Endothelial cell (in vitro differentiated cells): ENCODE results near the gene GSG1L. TPM values are rescaled to one million over a fixed set of nuclear protein-coding genes. Genes with fewer than 3 reads are reported as not detected.

Experiments
- DNase-seq: peaks from one replicate; pipeline ENCODE4 v3.0.0; 2021; ENCODE audit warnings: low spot score
- H3K27ac Mint-ChIP-seq: one replicate; pipeline ENCODE4 v1.8.0; 2021; ENCODE audit warnings: mixed read lengths, inconsistent platforms; ENCODE audit not compliant: unreplicated experiment
- H3K27me3 Mint-ChIP-seq: one replicate; pipeline ENCODE4 v1.8.0; 2021; ENCODE audit warnings: mild to moderate bottlenecking, moderate library complexity, mixed read lengths, inconsistent platforms; ENCODE audit not compliant: unreplicated experiment
- H3K36me3 Mint-ChIP-seq: one replicate; pipeline ENCODE4 v1.8.0; 2021; ENCODE audit warnings: mild to moderate bottlenecking, low read depth, mixed read lengths, inconsistent platforms; ENCODE audit not compliant: unreplicated experiment
- H3K4me1 Mint-ChIP-seq: one replicate; pipeline ENCODE4 v1.8.0; 2021; ENCODE audit warnings: mild to moderate bottlenecking, mixed read lengths, inconsistent platforms; ENCODE audit not compliant: unreplicated experiment
- H3K4me3 Mint-ChIP-seq: one replicate; pipeline ENCODE4 v1.8.0; 2021; ENCODE audit warnings: mild to moderate bottlenecking, mixed read lengths, inconsistent platforms; ENCODE audit not compliant: unreplicated experiment
- H3K9me3 Mint-ChIP-seq: one replicate; pipeline ENCODE4 v1.8.0; 2021; ENCODE audit warnings: mixed read lengths, inconsistent platforms; ENCODE audit not compliant: unreplicated experiment
- total RNA-seq: library from RNA; stranded (reverse); fragmentation: NEBNext Ultra II Directional; extraction: Animal tissue kit (Norgen Biotek cat#: 25700); gene quantifications from one replicate; pipeline ENCODE4 v1.2.1, GENCODE V29; 2021; ENCODE audit not compliant: unreplicated experiment
- TF ChIP-seq, protein P1 (sequence below): fragments of 200-600 bp; sonication (generic); IDR thresholded peaks from one replicate; pipeline ENCODE4 v1.5.0; 2021; ENCODE audit warnings: antibody characterized with exemption; ENCODE audit not compliant: unreplicated experiment

GSG1L gene
- total RNA-seq, 1 donor from 2014 or later = 0.38 TPM

DNA sequence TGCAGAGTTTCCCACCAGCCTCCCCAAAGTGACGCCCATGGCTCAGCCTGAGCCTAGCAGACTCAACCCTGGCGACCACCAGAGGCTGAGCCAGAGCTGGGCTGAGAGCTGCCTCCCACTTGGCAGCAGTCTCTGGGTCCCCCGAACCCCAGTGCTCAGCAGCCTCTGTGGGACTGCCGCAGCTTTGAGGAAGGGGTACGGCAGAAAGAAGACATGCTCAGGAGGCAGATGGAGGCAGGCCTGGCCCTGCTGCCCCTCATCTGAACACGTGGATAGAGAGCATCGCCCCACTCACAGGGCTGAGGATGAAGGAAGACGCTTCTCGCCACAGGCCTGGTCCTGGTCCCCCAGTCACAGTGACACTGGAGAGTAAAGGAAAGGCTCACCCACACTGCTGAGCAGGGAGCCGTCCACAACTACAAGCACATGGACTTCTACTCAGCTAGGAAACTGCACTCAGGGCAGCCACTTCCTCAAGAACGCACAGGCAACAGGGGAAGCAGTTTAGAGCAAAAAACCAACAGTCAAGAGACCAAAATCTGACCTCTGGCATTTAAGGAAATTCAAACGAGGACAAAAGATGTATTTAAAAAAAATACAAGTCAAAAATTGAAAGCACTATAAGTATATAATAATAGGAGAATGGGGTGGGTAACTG is 45.2 kb upstream of the GSG1L start:
- H3K9me3 Mint-ChIP-seq = no peaks in the 10 kb centered on the region
- H3K4me1 Mint-ChIP-seq = no peaks in the 10 kb centered on the region
- TF ChIP-seq, protein P1, sequence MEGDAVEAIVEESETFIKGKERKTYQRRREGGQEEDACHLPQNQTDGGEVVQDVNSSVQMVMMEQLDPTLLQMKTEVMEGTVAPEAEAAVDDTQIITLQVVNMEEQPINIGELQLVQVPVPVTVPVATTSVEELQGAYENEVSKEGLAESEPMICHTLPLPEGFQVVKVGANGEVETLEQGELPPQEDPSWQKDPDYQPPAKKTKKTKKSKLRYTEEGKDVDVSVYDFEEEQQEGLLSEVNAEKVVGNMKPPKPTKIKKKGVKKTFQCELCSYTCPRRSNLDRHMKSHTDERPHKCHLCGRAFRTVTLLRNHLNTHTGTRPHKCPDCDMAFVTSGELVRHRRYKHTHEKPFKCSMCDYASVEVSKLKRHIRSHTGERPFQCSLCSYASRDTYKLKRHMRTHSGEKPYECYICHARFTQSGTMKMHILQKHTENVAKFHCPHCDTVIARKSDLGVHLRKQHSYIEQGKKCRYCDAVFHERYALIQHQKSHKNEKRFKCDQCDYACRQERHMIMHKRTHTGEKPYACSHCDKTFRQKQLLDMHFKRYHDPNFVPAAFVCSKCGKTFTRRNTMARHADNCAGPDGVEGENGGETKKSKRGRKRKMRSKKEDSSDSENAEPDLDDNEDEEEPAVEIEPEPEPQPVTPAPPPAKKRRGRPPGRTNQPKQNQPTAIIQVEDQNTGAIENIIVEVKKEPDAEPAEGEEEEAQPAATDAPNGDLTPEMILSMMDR = no peak
- H3K27me3 Mint-ChIP-seq = no peaks in the 10 kb centered on the region
- no peak overlapping the region for H3K4me3 Mint-ChIP-seq
- H3K36me3 Mint-ChIP-seq = peaks cover 29% of the 10 kb centered on the region
- DNase-seq = no peak
- no peak overlapping the region for H3K27ac Mint-ChIP-seq

DNA sequence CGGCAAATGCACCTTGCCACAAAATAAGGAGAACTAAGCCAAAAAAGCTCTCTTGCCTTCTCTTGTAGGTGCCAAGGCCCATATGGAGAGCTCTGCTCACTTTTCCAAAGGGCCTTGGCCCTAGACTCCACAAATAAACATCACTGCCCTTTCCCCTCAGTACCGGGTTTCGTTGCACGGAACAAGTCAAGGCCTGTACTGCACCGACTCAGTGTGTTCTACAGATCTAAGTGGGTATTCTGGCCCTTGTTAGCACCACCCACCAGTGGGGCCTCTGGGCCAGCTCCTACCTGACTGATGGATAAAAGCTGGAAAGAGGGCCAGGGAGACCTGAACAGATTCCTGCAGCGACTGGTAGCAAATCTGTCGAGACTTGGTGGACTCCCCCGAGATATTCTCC is 43.7 kb upstream of the GSG1L start:
- DNase-seq = no peak
- no peaks in the 10 kb centered on the region for H3K9me3 Mint-ChIP-seq
- no peaks in the 10 kb centered on the region for H3K4me1 Mint-ChIP-seq
- TF ChIP-seq, protein P1 = no peak
- peaks cover 32% of the 10 kb centered on the region for H3K36me3 Mint-ChIP-seq
- no peak overlapping the region for H3K27ac Mint-ChIP-seq
- H3K27me3 Mint-ChIP-seq = no peaks in the 10 kb centered on the region
- peak overlapping the region; percentile 54 for H3K4me3 Mint-ChIP-seq

DNA sequence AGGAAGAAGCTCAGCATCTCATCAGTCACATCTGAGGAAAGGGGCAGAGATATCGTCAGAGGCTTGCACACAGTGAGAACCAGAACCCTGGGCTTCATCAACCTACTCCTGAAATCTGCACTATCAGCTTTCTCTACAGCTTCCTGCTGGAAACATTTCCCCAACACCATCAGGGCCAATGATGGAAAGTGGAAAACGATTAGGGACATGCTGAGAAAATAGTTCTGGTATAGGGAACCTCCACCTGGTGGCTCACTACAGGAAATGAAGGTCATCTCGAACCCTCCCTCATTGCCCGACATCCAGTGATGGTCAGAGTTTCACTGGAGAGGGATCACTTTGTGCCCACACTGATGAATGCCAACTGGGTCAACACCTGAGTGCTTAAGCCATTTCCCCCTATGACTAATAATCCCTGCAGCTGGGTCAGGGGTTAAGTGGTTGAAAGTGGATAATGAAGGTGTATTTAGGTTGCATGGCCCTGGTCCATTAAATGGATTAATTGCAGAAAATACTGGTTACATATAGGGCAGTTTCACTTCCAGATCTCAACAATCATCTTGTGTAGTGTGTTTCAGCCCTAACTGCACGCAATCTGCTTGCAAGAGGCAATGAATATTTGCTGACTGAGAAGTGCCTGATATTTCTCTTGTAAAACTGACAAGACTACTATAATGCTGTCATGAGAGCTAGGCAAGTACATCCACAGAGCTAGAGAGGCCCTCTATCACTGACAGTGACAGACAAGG is 43.1 kb upstream of the GSG1L start:
- no peak for DNase-seq
- no peak overlapping the region for H3K27ac Mint-ChIP-seq
- no peaks in the 10 kb centered on the region for H3K4me1 Mint-ChIP-seq
- no peak overlapping the region for H3K4me3 Mint-ChIP-seq
- peaks cover 32% of the 10 kb centered on the region for H3K36me3 Mint-ChIP-seq
- no peaks in the 10 kb centered on the region for H3K9me3 Mint-ChIP-seq
- TF ChIP-seq, protein P1 = no peak
- no peaks in the 10 kb centered on the region for H3K27me3 Mint-ChIP-seq

DNA sequence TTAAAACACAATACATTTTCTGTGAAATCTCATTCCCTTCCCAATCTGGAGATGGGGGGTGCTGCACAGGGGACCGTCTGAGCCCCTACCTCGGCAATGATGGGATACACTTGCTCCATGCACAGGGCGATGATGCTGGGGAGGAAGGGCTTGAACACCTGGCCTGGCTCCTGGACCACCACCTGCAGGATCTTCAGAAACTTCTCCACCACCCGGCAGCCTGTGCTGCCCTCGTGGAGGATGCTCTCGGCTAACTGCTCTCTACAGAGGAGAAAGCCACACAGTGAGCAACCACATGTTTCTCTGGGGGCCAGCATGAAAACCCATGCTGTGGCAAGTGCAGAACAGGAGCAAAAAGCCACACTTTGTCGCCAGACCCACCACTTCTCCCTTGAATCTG is 42.4 kb upstream of the GSG1L start:
- no peaks in the 10 kb centered on the region for H3K4me1 Mint-ChIP-seq
- no peaks in the 10 kb centered on the region for H3K27me3 Mint-ChIP-seq
- no peak overlapping the region for H3K4me3 Mint-ChIP-seq
- H3K27ac Mint-ChIP-seq = no peak overlapping the region
- no peak for DNase-seq
- H3K36me3 Mint-ChIP-seq = peaks cover 32% of the 10 kb centered on the region
- TF ChIP-seq, protein P1 = no peak
- no peaks in the 10 kb centered on the region for H3K9me3 Mint-ChIP-seq

DNA sequence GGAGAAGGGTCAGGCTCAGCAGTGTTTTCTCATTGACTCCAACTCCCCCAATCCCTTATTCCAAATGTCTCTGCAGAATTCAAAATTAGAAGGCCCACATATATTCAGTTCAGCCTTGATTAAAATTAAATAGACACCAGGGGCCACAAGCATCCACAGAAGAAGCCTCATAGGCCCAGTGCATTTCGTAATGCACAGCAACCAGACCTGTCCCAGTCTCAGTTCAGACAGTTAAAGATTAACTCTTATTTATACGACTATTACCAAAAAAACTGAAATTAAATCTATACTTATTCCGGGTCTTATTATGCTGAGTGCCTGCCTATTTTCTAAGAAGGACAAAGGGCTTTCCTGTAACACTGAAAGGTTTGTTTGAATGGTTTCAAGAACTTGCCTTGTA is 41.8 kb upstream of the GSG1L start:
- DNase-seq = no peak
- peaks cover 2% of the 10 kb centered on the region for H3K4me1 Mint-ChIP-seq
- H3K9me3 Mint-ChIP-seq = no peaks in the 10 kb centered on the region
- TF ChIP-seq, protein P1 = no peak
- no peak overlapping the region for H3K4me3 Mint-ChIP-seq
- no peak overlapping the region for H3K27ac Mint-ChIP-seq
- H3K36me3 Mint-ChIP-seq = peaks cover 37% of the 10 kb centered on the region
- H3K27me3 Mint-ChIP-seq = peaks cover 2% of the 10 kb centered on the region
